WTC11 (cell line): ENCODE measurements around the gene ISL1. TPM values are rescaled to one million over a fixed set of nuclear protein-coding genes. Genes with fewer than 3 reads are reported as not detected.

Source experiments
- ATAC-seq: fragments of 200-7000 bp; cut with Tn5 transposase; 2 replicates; pipeline ENCODE4 v1.10.0; 2021; ENCODE audit warnings: mild to moderate bottlenecking, moderate library complexity
- CTCF ChIA-PET: fragments of 300-600 bp; sonication (Branson Sonifier 250); formaldehyde crosslinking; loops from one replicate; lab custom pipeline; 2021; ENCODE audit warnings: antibody characterized with exemption; lab: Charles Lee
- POLR2A ChIA-PET: fragments of 350-600 bp; sonication (Branson Sonifier 250); formaldehyde crosslinking; loops from one replicate; lab custom pipeline; 2021; ENCODE audit warnings: antibody characterized with exemption; lab: Charles Lee
- DNase-seq: peaks from one replicate; pipeline ENCODE4 v3.0.0; 2021; ENCODE audit warnings: low spot score
- H3K27ac Mint-ChIP-seq: 2 replicates; pipeline ENCODE4 v1.8.0; 2021; ENCODE audit warnings: mixed read lengths
- H3K27me3 Mint-ChIP-seq: 2 replicates; pipeline ENCODE4 v1.8.0; 2021; ENCODE audit warnings: low read depth, mild to moderate bottlenecking, moderate library complexity, mixed read lengths
- H3K36me3 Mint-ChIP-seq: 2 replicates; pipeline ENCODE4 v1.8.0; 2021; ENCODE audit warnings: mixed read lengths
- H3K4me1 Mint-ChIP-seq: 2 replicates; pipeline ENCODE4 v1.8.0; 2022; ENCODE audit warnings: mixed read lengths
- H3K4me3 Mint-ChIP-seq: 2 replicates; pipeline ENCODE4 v1.8.0; 2021; ENCODE audit warnings: mild to moderate bottlenecking, moderate library complexity, mixed read lengths
- H3K9me3 Mint-ChIP-seq: 2 replicates; pipeline ENCODE4 v1.8.0; 2021; ENCODE audit warnings: mixed read lengths
- EMX1 ChIP-seq: fragments of 250-450 bp; sonication (Bioruptor Pico); IDR thresholded peaks from 2 replicates; pipeline ENCODE4 v1.8.0; 2021; ENCODE audit warnings: mild to moderate bottlenecking
- ESRRA ChIP-seq: sonication (generic); formaldehyde crosslinking; IDR thresholded peaks from 2 replicates; pipeline ENCODE4 v1.8.1; 2022; ENCODE audit warnings: mild to moderate bottlenecking, missing genetic modification reagents, borderline replicate concordance
- MXD4 ChIP-seq: fragments of 250-450 bp; sonication (Bioruptor Pico); IDR thresholded peaks from 2 replicates; pipeline ENCODE4 v1.8.0; 2021; ENCODE audit warnings: mild to moderate bottlenecking, moderate library complexity, borderline replicate concordance
- MYBL2 ChIP-seq: sonication (generic); formaldehyde crosslinking; IDR thresholded peaks from 2 replicates; pipeline ENCODE4 v1.8.1; 2023; ENCODE audit warnings: mild to moderate bottlenecking, moderate library complexity, missing genetic modification reagents
- NFATC4 ChIP-seq: fragments of 250-450 bp; sonication (Bioruptor Pico); IDR thresholded peaks from 2 replicates; pipeline ENCODE4 v1.9.0; 2021; ENCODE audit warnings: mild to moderate bottlenecking
- NFE2L1 ChIP-seq: sonication (generic); formaldehyde crosslinking; IDR thresholded peaks from 2 replicates; pipeline ENCODE4 v1.8.1; 2023; ENCODE audit warnings: missing genetic modification reagents
- NFYB ChIP-seq: sonication (generic); formaldehyde crosslinking; conservative IDR thresholded peaks from 2 replicates; pipeline ENCODE4 v1.8.0; 2022; ENCODE audit warnings: low read depth, missing genetic modification reagents
- SMAD4 ChIP-seq: sonication (generic); formaldehyde crosslinking; IDR thresholded peaks from 2 replicates; pipeline ENCODE4 v1.8.0; 2022; ENCODE audit warnings: mild to moderate bottlenecking, missing genetic modification reagents
- SOX15 ChIP-seq: fragments of 250-450 bp; sonication (Bioruptor Pico); IDR thresholded peaks from 2 replicates; pipeline ENCODE4 v1.9.0; 2021; ENCODE audit warnings: mild to moderate bottlenecking
- TEAD4 ChIP-seq: sonication (generic); formaldehyde crosslinking; IDR thresholded peaks from 2 replicates; pipeline ENCODE4 v1.8.0; 2022; ENCODE audit warnings: mild to moderate bottlenecking, missing genetic modification reagents
- TP53 ChIP-seq: sonication (generic); formaldehyde crosslinking; IDR thresholded peaks from 2 replicates; pipeline ENCODE4 v1.8.1; 2023; ENCODE audit warnings: mild to moderate bottlenecking, missing genetic modification reagents
- ZNF121 ChIP-seq: sonication (generic); formaldehyde crosslinking; IDR thresholded peaks from 2 replicates; pipeline ENCODE4 v1.8.0; 2023; ENCODE audit warnings: missing genetic modification reagents
- ZNF396 ChIP-seq: fragments of 250-450 bp; sonication (Bioruptor Pico); IDR thresholded peaks from 2 replicates; pipeline ENCODE4 v1.8.0; 2021; ENCODE audit warnings: mild to moderate bottlenecking, moderate library complexity, borderline replicate concordance
- total RNA-seq: library from RNA; stranded (reverse); gene quantifications from 3 replicates; pipeline ENCODE4 v1.2.3, GENCODE V29; 2021
- TF ChIP-seq, protein P1 (sequence below): sonication (generic); formaldehyde crosslinking; IDR thresholded peaks from 2 replicates; pipeline ENCODE4 v1.8.1; 2022; ENCODE audit warnings: mild to moderate bottlenecking, missing genetic modification reagents, moderate library complexity, borderline replicate concordance
- TF ChIP-seq, protein P2 (sequence below): sonication (generic); formaldehyde crosslinking; IDR thresholded peaks from 2 replicates; pipeline ENCODE4 v1.8.0; 2023; ENCODE audit warnings: mild to moderate bottlenecking, missing genetic modification reagents
- TF ChIP-seq, protein P3 (sequence below): sonication (generic); formaldehyde crosslinking; IDR thresholded peaks from 2 replicates; pipeline ENCODE4 v1.8.0; 2022; ENCODE audit warnings: mild to moderate bottlenecking, missing genetic modification reagents
- TF ChIP-seq, protein P4 (sequence below): fragments of 250-450 bp; sonication (Bioruptor Pico); IDR thresholded peaks from 2 replicates; pipeline ENCODE4 v1.9.0; 2021; ENCODE audit warnings: moderate library complexity, mild to moderate bottlenecking, inconsistent platforms, borderline replicate concordance
- TF ChIP-seq, protein P5 (sequence below): sonication (generic); formaldehyde crosslinking; IDR thresholded peaks from 2 replicates; pipeline ENCODE4 v1.8.1; 2022; ENCODE audit warnings: low read depth, mild to moderate bottlenecking, moderate library complexity, missing genetic modification reagents, borderline replicate concordance
- TF ChIP-seq, protein P6 (sequence below): fragments of 250-450 bp; sonication (Bioruptor Pico); IDR thresholded peaks from 2 replicates; pipeline ENCODE4 v1.9.0; 2021; ENCODE audit warnings: mild to moderate bottlenecking
- TF ChIP-seq, protein P7 (sequence below): fragments of 200-600 bp; IDR thresholded peaks from 2 replicates; pipeline ENCODE4 v1.8.0; 2022; ENCODE audit warnings: antibody characterized with exemption

ISL1 gene
- total RNA-seq, 1 experiment from 2014 or later, result not detected

DNA sequence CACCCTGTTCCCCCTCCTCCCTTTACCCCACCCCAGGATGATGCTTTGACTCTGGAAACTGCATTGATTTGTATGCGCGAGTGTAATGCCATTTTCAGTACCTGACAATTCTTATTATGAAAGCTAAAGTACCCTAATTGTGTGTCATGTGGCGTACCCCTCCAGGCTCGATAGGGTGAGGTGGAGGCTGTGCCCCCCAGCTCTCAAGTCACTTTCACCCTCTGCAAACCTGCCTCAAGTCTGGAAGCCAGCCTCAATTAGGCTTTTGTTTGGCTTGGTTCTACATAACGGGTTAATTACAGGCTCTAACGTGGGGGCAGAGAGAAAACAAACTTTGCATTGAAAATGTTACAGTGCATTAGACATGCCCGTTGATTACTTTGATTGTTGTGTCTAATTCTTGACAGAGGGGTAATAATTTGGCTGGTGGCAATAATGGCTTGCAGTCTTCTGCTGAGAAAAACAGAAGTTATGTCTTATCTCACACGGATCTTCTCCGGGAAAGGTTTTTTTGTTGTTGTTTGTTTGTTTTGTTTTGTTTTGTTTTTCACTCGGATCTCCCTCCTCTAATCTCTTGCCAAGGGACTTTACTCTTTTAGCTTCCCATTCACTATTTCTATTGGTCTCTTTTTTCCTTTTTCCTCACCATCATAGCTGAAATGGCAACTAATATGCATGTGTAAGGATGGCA, 12.6 kb downstream of the ISL1 start:
- ChIA-PET POLR2A (interaction anchor here (0.8 kb wide), 1 partner anchor 13 kb away, joined by 3 read pairs; no protein-coding TSS in a partner anchor), CTCF (interaction anchor here (0.7 to 2.1 kb wide), 4 partner anchors 10 to 432 kb away, joined by 3 to 20 read pairs (median 6); partner anchors contain the start of gene ISL1)
- TF ChIP-seq MYBL2 (CRISPR knock-in tag) (no peak), SOX15 (no peak), NFE2L1 (CRISPR knock-in tag) (no peak), MXD4 (no peak), TEAD4 (CRISPR knock-in tag) (no peak), TP53 (no peak), EMX1 (CRISPR knock-in tag) (no peak), ESRRA (no peak), ZNF396 (no peak), SMAD4 (CRISPR knock-in tag) (no peak), NFYB (CRISPR knock-in tag) (no peak), ZNF121 (no peak)
- TF ChIP-seq, protein P1, sequence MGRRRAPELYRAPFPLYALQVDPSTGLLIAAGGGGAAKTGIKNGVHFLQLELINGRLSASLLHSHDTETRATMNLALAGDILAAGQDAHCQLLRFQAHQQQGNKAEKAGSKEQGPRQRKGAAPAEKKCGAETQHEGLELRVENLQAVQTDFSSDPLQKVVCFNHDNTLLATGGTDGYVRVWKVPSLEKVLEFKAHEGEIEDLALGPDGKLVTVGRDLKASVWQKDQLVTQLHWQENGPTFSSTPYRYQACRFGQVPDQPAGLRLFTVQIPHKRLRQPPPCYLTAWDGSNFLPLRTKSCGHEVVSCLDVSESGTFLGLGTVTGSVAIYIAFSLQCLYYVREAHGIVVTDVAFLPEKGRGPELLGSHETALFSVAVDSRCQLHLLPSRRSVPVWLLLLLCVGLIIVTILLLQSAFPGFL, result no peak
- TF ChIP-seq, protein P2, sequence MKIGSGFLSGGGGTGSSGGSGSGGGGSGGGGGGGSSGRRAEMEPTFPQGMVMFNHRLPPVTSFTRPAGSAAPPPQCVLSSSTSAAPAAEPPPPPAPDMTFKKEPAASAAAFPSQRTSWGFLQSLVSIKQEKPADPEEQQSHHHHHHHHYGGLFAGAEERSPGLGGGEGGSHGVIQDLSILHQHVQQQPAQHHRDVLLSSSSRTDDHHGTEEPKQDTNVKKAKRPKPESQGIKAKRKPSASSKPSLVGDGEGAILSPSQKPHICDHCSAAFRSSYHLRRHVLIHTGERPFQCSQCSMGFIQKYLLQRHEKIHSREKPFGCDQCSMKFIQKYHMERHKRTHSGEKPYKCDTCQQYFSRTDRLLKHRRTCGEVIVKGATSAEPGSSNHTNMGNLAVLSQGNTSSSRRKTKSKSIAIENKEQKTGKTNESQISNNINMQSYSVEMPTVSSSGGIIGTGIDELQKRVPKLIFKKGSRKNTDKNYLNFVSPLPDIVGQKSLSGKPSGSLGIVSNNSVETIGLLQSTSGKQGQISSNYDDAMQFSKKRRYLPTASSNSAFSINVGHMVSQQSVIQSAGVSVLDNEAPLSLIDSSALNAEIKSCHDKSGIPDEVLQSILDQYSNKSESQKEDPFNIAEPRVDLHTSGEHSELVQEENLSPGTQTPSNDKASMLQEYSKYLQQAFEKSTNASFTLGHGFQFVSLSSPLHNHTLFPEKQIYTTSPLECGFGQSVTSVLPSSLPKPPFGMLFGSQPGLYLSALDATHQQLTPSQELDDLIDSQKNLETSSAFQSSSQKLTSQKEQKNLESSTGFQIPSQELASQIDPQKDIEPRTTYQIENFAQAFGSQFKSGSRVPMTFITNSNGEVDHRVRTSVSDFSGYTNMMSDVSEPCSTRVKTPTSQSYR, result no peak
- TF ChIP-seq, protein P3, sequence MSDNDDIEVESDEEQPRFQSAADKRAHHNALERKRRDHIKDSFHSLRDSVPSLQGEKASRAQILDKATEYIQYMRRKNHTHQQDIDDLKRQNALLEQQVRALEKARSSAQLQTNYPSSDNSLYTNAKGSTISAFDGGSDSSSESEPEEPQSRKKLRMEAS (CRISPR knock-in tag), result no peak
- TF ChIP-seq, protein P4, sequence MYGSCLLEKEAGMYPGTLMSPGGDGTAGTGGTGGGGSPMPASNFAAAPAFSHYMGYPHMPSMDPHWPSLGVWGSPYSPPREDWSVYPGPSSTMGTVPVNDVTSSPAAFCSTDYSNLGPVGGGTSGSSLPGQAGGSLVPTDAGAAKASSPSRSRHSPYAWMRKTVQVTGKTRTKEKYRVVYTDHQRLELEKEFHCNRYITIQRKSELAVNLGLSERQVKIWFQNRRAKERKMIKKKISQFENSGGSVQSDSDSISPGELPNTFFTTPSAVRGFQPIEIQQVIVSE, result no peak
- TF ChIP-seq, protein P5, sequence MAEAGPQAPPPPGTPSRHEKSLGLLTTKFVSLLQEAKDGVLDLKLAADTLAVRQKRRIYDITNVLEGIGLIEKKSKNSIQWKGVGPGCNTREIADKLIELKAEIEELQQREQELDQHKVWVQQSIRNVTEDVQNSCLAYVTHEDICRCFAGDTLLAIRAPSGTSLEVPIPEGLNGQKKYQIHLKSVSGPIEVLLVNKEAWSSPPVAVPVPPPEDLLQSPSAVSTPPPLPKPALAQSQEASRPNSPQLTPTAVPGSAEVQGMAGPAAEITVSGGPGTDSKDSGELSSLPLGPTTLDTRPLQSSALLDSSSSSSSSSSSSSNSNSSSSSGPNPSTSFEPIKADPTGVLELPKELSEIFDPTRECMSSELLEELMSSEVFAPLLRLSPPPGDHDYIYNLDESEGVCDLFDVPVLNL, result no peak
- TF ChIP-seq, protein P6, sequence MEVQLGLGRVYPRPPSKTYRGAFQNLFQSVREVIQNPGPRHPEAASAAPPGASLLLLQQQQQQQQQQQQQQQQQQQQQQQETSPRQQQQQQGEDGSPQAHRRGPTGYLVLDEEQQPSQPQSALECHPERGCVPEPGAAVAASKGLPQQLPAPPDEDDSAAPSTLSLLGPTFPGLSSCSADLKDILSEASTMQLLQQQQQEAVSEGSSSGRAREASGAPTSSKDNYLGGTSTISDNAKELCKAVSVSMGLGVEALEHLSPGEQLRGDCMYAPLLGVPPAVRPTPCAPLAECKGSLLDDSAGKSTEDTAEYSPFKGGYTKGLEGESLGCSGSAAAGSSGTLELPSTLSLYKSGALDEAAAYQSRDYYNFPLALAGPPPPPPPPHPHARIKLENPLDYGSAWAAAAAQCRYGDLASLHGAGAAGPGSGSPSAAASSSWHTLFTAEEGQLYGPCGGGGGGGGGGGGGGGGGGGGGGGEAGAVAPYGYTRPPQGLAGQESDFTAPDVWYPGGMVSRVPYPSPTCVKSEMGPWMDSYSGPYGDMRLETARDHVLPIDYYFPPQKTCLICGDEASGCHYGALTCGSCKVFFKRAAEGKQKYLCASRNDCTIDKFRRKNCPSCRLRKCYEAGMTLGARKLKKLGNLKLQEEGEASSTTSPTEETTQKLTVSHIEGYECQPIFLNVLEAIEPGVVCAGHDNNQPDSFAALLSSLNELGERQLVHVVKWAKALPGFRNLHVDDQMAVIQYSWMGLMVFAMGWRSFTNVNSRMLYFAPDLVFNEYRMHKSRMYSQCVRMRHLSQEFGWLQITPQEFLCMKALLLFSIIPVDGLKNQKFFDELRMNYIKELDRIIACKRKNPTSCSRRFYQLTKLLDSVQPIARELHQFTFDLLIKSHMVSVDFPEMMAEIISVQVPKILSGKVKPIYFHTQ, result no peak
- H3K4me3 Mint-ChIP-seq, result no peak overlapping the region
- DNase-seq, result no peak
- no peak overlapping the region for H3K27ac Mint-ChIP-seq
- no peaks in the 10 kb centered on the region for H3K9me3 Mint-ChIP-seq
- peaks cover 85% of the 10 kb centered on the region for H3K4me1 Mint-ChIP-seq
- peaks cover 100% of the 10 kb centered on the region for H3K27me3 Mint-ChIP-seq
- no peak for ATAC-seq
- H3K36me3 Mint-ChIP-seq, result no peaks in the 10 kb centered on the region

DNA sequence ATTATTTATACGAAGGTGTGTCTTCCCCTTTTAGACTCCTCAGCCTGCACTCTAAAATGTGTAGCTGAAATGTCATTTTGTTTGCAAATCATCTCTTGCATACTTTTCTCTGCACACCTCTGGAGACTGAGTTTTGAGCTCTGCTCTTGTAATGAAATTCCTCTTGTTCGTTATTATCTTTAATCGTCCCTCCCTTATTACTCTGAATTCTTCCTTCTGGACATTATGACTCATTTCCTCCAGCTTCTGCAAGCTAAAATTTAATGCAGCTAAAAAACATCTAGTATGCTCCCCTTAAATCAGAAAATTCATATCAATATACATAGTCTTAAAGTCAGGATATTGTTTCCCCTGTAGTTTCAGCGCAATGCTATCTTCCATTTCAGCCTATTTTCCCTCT, 13.5 kb downstream of the ISL1 start:
- DNase-seq (no peak), ATAC-seq (no peak)
- no peak for TF ChIP-seq NFATC4 (CRISPR knock-in tag)
- TF ChIP-seq, protein P7, sequence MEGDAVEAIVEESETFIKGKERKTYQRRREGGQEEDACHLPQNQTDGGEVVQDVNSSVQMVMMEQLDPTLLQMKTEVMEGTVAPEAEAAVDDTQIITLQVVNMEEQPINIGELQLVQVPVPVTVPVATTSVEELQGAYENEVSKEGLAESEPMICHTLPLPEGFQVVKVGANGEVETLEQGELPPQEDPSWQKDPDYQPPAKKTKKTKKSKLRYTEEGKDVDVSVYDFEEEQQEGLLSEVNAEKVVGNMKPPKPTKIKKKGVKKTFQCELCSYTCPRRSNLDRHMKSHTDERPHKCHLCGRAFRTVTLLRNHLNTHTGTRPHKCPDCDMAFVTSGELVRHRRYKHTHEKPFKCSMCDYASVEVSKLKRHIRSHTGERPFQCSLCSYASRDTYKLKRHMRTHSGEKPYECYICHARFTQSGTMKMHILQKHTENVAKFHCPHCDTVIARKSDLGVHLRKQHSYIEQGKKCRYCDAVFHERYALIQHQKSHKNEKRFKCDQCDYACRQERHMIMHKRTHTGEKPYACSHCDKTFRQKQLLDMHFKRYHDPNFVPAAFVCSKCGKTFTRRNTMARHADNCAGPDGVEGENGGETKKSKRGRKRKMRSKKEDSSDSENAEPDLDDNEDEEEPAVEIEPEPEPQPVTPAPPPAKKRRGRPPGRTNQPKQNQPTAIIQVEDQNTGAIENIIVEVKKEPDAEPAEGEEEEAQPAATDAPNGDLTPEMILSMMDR, result no peak
- Mint-ChIP-seq H3K4me3 (no peak overlapping the region), H3K4me1 (peaks cover 79% of the 10 kb centered on the region), H3K36me3 (no peaks in the 10 kb centered on the region), H3K9me3 (no peaks in the 10 kb centered on the region), H3K27me3 (peaks cover 100% of the 10 kb centered on the region), H3K27ac (no peak overlapping the region)
- POLR2A ChIA-PET, result no interaction called here
- CTCF ChIA-PET, result no interaction called here
